ENCODE measurements around the gene MCCC1.

- no peak for TF ChIP-seq CTCF (optimal IDR thresholded peaks at IDR 0.05 in 1 of 3, IDR thresholded peaks at IDR 0.05 in 1 of 3, conservative IDR thresholded peaks at IDR 0.05 in 1 of 3; ENCODE audit: extremely low read depth in 1 of 3, insufficient read depth in 2 of 3, low read length in 3 of 3)
- no peak for TF ChIP-seq EZH2 (IDR thresholded peaks at IDR 0.05; ENCODE audit: low read length)
These were observed 85.4 kb downstream of the MCCC1 start for GRCh38 chr3:183013856-183014255.
